Suprapubic skin (tissue), 3 donors: Measurements from ENCODE around the gene MARK4.

Experiments used
- CTCF ChIP-seq, 2 donors: fragments of 200-600 bp in 1 of 2; fragments of 450-650 bp in 1 of 2; sonication (generic) in 1 of 2; IDR thresholded peaks; one replicate each; pipeline ENCODE4 v1.5.1; 2016 to 2019; ENCODE audit warnings: antibody characterized with exemption in 2 of 2, mild to moderate bottlenecking in 1 of 2, moderate library complexity in 1 of 2
- POLR2A ChIP-seq, 2 donors: fragments of 450-650 bp; IDR thresholded peaks; one replicate each; pipeline ENCODE4 v1.6.1; 2017; ENCODE audit warnings: antibody characterized with exemption in 2 of 2, mild to moderate bottlenecking in 2 of 2, moderate library complexity in 2 of 2

- TF ChIP-seq POLR2A (IDR thresholded peaks at IDR 0.05) = no peak
- no peak for TF ChIP-seq CTCF (IDR thresholded peaks at IDR 0.05)
These were observed 12.5 kb upstream of the MARK4 start for GRCh38 chr19:45238556-45238955.
